Ishikawa (cell line): ENCODE results near the gene SNTA1.

ENCODE experiments used
- CEBPB ChIP-seq: IDR thresholded peaks from 2 replicates; pipeline ENCODE4 v1.6.1; 2012
- CREB1 ChIP-seq: IDR thresholded peaks from 2 replicates; pipeline ENCODE4 v1.6.1; 2012; ENCODE audit warnings: low read depth
- EGR1 ChIP-seq: IDR thresholded peaks from 2 replicates; pipeline ENCODE4 v1.6.1; 2012
- EP300 ChIP-seq: IDR thresholded peaks from 2 replicates; pipeline ENCODE4 v1.6.1; 2012; ENCODE audit warnings: borderline replicate concordance
- FOXM1 ChIP-seq: IDR thresholded peaks from 2 replicates; pipeline ENCODE4 v1.6.1; 2012; ENCODE audit warnings: low read depth, borderline replicate concordance
- NFIC ChIP-seq: IDR thresholded peaks from 2 replicates; pipeline ENCODE4 v1.6.1; 2012
- RAD21 ChIP-seq: IDR thresholded peaks from 2 replicates; pipeline ENCODE4 v1.6.1; 2012; ENCODE audit warnings: low read depth
- TAF1 ChIP-seq: IDR thresholded peaks from 2 replicates; pipeline ENCODE4 v1.6.1; 2012; ENCODE audit warnings: low read depth, mild to moderate bottlenecking
- TCF12 ChIP-seq: IDR thresholded peaks from 2 replicates; pipeline ENCODE4 v1.6.1; 2012; ENCODE audit warnings: low read depth
- TEAD4 ChIP-seq: IDR thresholded peaks from 2 replicates; pipeline ENCODE4 v1.6.1; 2012
- YY1 ChIP-seq: IDR thresholded peaks from 2 replicates; pipeline ENCODE4 v1.6.1; 2012; ENCODE audit warnings: low read depth
- ZBTB7A ChIP-seq: IDR thresholded peaks from 2 replicates; pipeline ENCODE4 v1.6.1; 2012; ENCODE audit warnings: low read depth
- TF ChIP-seq, protein P1 (sequence below): IDR thresholded peaks from 2 replicates; pipeline ENCODE4 v1.6.1; 2012
- TF ChIP-seq, protein P2 (sequence below): IDR thresholded peaks from 2 replicates; pipeline ENCODE4 v1.6.1; 2012
- TF ChIP-seq, protein P3 (sequence below): IDR thresholded peaks from 2 replicates; pipeline ENCODE4 v1.6.1; 2012; ENCODE audit warnings: low read depth, mild to moderate bottlenecking

Gene SNTA1

DNA sequence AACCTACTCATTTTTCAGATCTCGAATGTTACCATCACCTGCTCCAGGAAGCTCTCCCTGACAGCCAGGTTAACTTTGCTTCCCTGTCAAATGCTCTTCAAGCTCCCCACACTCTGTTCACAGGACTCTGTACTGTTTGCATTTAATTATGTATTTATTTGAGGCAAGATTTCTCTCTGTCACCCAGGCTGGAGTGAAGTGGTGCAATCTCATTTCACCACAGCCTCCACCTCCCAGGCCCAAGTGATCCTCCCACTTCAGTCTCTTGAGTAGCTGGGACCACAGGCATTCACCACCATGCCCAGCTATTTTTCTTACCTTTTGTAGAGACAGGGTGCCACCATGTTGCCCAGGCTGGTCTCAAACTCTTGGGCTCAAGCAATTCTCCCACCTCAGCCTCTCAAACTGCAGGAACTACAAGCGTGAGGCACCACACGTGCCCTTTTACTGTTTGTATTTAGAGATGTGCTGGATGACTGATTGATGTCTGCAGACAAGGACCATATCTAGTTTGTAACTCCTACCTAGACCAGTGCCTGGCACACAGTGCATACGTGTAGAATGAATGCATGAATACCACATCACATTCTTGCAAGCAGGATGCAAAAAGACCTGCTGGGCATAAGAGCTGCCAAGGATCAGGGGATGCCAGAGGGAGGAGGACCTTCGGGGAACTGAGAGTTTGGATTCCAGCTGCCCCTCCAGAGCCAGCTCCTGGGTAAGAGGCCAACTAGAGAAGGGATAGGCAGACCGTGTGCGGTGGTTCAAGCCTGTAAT lies 30.7 kb upstream of the SNTA1 start:
- no peak for TF ChIP-seq EGR1
- no peak for TF ChIP-seq CREB1
- TF ChIP-seq ZBTB7A: no peak
- no peak for TF ChIP-seq CEBPB
- no peak for TF ChIP-seq TCF12
- TF ChIP-seq RAD21: no peak
- no peak for TF ChIP-seq EP300
- no peak for TF ChIP-seq YY1
- TF ChIP-seq TAF1: no peak
- TF ChIP-seq, protein P1, sequence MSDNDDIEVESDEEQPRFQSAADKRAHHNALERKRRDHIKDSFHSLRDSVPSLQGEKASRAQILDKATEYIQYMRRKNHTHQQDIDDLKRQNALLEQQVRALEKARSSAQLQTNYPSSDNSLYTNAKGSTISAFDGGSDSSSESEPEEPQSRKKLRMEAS: no peak
- TF ChIP-seq, protein P2, sequence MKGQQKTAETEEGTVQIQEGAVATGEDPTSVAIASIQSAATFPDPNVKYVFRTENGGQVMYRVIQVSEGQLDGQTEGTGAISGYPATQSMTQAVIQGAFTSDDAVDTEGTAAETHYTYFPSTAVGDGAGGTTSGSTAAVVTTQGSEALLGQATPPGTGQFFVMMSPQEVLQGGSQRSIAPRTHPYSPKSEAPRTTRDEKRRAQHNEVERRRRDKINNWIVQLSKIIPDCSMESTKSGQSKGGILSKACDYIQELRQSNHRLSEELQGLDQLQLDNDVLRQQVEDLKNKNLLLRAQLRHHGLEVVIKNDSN: no peak
- no peak for TF ChIP-seq TEAD4
- no peak for TF ChIP-seq FOXM1
- TF ChIP-seq NFIC: no peak
- TF ChIP-seq, protein P3, sequence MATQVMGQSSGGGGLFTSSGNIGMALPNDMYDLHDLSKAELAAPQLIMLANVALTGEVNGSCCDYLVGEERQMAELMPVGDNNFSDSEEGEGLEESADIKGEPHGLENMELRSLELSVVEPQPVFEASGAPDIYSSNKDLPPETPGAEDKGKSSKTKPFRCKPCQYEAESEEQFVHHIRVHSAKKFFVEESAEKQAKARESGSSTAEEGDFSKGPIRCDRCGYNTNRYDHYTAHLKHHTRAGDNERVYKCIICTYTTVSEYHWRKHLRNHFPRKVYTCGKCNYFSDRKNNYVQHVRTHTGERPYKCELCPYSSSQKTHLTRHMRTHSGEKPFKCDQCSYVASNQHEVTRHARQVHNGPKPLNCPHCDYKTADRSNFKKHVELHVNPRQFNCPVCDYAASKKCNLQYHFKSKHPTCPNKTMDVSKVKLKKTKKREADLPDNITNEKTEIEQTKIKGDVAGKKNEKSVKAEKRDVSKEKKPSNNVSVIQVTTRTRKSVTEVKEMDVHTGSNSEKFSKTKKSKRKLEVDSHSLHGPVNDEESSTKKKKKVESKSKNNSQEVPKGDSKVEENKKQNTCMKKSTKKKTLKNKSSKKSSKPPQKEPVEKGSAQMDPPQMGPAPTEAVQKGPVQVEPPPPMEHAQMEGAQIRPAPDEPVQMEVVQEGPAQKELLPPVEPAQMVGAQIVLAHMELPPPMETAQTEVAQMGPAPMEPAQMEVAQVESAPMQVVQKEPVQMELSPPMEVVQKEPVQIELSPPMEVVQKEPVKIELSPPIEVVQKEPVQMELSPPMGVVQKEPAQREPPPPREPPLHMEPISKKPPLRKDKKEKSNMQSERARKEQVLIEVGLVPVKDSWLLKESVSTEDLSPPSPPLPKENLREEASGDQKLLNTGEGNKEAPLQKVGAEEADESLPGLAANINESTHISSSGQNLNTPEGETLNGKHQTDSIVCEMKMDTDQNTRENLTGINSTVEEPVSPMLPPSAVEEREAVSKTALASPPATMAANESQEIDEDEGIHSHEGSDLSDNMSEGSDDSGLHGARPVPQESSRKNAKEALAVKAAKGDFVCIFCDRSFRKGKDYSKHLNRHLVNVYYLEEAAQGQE: no peak

DNA sequence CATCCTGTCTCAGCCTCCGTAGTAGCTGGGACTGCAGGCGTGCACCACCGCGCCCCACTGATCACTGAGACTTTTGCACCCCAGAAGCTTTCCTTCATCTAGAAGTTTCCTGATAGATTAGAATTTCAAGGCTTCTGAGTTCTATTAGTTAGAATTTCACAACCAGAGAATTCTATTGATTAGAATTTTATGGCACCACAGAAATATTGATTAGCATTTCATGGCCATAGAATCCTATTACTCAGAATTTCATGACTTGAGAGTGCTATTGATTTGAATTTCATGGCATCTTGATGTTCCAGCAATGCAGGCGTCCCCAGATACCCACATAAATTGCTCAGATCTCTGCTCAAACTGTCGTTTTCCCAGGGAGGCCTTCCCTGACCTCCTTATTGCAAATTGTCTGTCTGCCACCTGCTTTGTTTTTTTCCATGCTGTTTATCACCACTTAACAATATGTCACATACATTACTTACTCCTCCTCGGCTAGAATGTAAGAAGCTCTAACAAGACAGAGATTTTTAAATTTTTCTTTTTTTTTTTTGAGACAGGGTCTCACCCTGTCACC lies 29.4 kb upstream of the SNTA1 start:
- TF ChIP-seq RAD21 (no peak), ZBTB7A (no peak), TEAD4 (no peak), TCF12 (no peak), CREB1 (no peak), FOXM1 (no peak), YY1 (no peak), TAF1 (no peak), NFIC (no peak)
- TF ChIP-seq, protein P2: no peak
- TF ChIP-seq, protein P3: no peak
- TF ChIP-seq, protein P1: no peak

DNA sequence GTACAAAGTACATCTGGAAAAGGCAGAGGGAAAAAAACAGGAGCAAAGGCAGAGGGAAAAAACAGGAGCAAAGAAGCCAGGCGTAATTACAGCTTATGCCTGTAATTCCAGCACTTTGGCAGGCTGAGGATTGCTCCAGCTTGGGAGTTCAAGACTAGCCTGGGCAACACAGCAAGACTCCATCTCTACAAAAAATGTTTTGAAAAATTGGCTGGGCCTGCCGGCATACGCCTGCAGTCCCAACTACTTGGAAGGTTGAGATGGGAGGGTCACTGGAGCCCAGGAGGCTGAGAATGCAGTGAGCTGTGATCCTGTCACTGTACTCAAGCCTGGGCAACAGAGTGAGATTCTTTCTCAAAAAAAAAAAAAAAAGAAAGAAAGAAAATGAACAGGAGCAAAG lies 27.3 kb upstream of the SNTA1 start:
- TF ChIP-seq NFIC (no peak), ZBTB7A (no peak), CREB1 (no peak), FOXM1 (no peak), EGR1 (no peak), EP300 (no peak), CEBPB (no peak), RAD21 (no peak)

DNA sequence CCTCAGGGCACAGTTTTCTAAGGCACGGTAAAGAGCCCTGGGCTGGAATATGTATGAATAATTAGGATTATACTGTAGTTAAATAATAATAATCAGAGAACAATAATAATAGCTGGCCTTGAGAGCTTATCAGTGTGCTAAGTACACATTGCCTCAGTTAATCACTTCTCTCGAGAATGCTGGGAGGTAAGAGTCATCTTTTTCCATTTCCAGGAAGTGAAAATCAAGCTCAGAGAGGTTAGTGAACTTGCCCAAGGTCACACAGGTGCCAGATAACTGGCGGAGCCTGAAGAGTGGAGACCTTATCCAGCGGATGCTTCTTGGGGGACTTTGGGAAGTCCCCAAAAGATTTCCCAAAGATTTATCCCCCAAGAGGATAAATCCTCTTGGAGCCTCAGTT lies 26.9 kb upstream of the SNTA1 start:
- no peak for TF ChIP-seq CEBPB
- TF ChIP-seq CREB1: no peak
- no peak for TF ChIP-seq FOXM1
- no peak for TF ChIP-seq ZBTB7A
- no peak for TF ChIP-seq YY1
- no peak for TF ChIP-seq RAD21
- TF ChIP-seq TAF1: no peak
- TF ChIP-seq EP300: no peak
- TF ChIP-seq, protein P3: no peak
- TF ChIP-seq EGR1: no peak
